Measurements from ENCODE around the gene SLC24A3. TPM values are rescaled to one million over a fixed set of nuclear protein-coding genes. Genes with fewer than 3 reads are reported as not detected.

SLC24A3 gene
- total RNA-seq, 1 donor from 2014 or later: 0.21 TPM

GRCh38 chr20:19433371-19434350, 221.2 kb downstream of the SLC24A3 start:
- no peaks in the 10 kb centered on the region for H3K4me1 Mint-ChIP-seq
- no peaks in the 10 kb centered on the region for H3K36me3 Mint-ChIP-seq
- H3K36me3 ChIP-seq: no peaks in the 10 kb centered on the region
- peaks cover 2% of the 10 kb centered on the region for H3K27me3 Mint-ChIP-seq (ENCODE audit: insufficient read depth, low read depth)
- no peaks in the 10 kb centered on the region for H3K9me3 ChIP-seq (ENCODE audit: low read depth)
- no peak for TF ChIP-seq EZH2phosphoT487 (IDR thresholded peaks at IDR 0.05)
- TF ChIP-seq EZH2 (IDR thresholded peaks at IDR 0.05): no peak
- no peak for TF ChIP-seq CTCF (IDR thresholded peaks at IDR 0.05)
- no peaks in the 10 kb centered on the region for H3F3A ChIP-seq (ENCODE audit: low read depth)
- H3K27ac ChIP-seq: no peak overlapping the region
- H3K79me2 ChIP-seq (ENCODE audit: low read depth): no peaks in the 10 kb centered on the region
- H3K4me1 ChIP-seq: peaks cover 8% of the 10 kb centered on the region
- H4K20me1 ChIP-seq (ENCODE audit: low read depth): no peaks in the 10 kb centered on the region
- H3K27me3 ChIP-seq: no peaks in the 10 kb centered on the region
- no peak overlapping the region for H3K4me3 ChIP-seq
- H3K9me3 Mint-ChIP-seq: no peaks in the 10 kb centered on the region
- H3K4me2 ChIP-seq: no peak overlapping the region
- DNase-seq (ENCODE audit: low spot score): no peak
- H3K27ac Mint-ChIP-seq: no peak overlapping the region
- no peak overlapping the region for H3K9ac ChIP-seq
- H3K4me3 Mint-ChIP-seq: no peak overlapping the region
- H2AFZ ChIP-seq (replicated peaks): no peak overlapping the region

DNA sequence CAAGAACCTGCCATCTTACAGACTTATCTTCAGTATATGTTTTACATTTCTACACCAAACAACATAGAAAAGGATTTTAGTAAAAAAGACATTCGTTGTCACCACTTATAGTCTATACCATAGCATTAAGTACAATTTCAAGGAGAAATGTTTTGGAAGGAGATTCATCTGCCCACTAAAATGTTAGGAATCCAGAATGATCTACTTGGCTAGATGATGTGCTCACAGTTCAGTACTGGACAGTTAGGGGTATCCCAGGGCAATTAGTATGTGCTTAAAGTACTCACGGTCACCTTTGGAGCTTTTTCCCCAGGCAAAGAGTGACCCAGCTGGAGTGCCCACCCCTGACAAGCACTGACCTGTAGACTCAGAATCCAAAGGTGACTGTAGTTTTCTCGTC, 222.9 kb downstream of the SLC24A3 start:
- no peaks in the 10 kb centered on the region for H3K27me3 ChIP-seq
- H3K27me3 Mint-ChIP-seq (ENCODE audit: insufficient read depth, low read depth): peaks cover 2% of the 10 kb centered on the region
- H3K4me2 ChIP-seq: no peak overlapping the region
- no peaks in the 10 kb centered on the region for H3F3A ChIP-seq (ENCODE audit: low read depth)
- no peak for DNase-seq (ENCODE audit: low spot score)
- H3K9me3 ChIP-seq (ENCODE audit: low read depth): no peaks in the 10 kb centered on the region
- H3K9me3 Mint-ChIP-seq: no peaks in the 10 kb centered on the region
- H3K4me3 ChIP-seq: no peak overlapping the region
- H3K79me2 ChIP-seq (ENCODE audit: low read depth): no peaks in the 10 kb centered on the region
- H4K20me1 ChIP-seq (ENCODE audit: low read depth): no peaks in the 10 kb centered on the region
- H3K4me3 Mint-ChIP-seq: no peak overlapping the region
- H3K4me1 Mint-ChIP-seq: no peaks in the 10 kb centered on the region
- no peaks in the 10 kb centered on the region for H3K36me3 Mint-ChIP-seq
- no peak overlapping the region for H3K27ac Mint-ChIP-seq
- no peaks in the 10 kb centered on the region for H3K36me3 ChIP-seq
- no peak for TF ChIP-seq EZH2phosphoT487 (IDR thresholded peaks at IDR 0.05)
- no peak for TF ChIP-seq EZH2 (IDR thresholded peaks at IDR 0.05)
- no peak for TF ChIP-seq CTCF (IDR thresholded peaks at IDR 0.05)
- no peak overlapping the region for H3K27ac ChIP-seq
- H2AFZ ChIP-seq (replicated peaks): no peak overlapping the region
- H3K4me1 ChIP-seq: no peaks in the 10 kb centered on the region
- H3K9ac ChIP-seq: no peak overlapping the region

DNA sequence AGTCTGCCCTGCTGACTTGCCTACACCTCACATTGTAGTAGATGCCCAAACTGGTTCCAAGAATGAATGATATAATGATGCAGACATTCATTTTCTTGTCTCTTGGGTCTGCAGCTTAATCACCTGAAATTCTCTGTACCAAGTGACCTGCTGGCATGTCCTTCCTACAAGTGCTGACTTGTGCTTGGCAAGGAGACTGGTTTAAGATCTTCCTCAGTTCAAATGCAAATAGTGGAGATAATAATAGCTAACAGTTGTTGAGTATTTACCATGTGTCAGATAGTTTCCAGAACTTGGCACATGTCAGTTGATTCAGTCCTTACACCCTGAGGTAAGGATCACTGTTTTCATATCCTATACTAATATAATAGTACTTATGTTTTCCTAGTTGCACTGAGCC, 223.4 kb downstream of the SLC24A3 start:
- H3F3A ChIP-seq (ENCODE audit: low read depth): no peaks in the 10 kb centered on the region
- H3K36me3 ChIP-seq: no peaks in the 10 kb centered on the region
- no peaks in the 10 kb centered on the region for H3K27me3 ChIP-seq
- H3K4me2 ChIP-seq: no peak overlapping the region
- no peak overlapping the region for H3K4me3 ChIP-seq
- no peak overlapping the region for H3K27ac Mint-ChIP-seq
- H3K4me3 Mint-ChIP-seq: no peak overlapping the region
- no peak for TF ChIP-seq CTCF (IDR thresholded peaks at IDR 0.05)
- TF ChIP-seq EZH2 (IDR thresholded peaks at IDR 0.05): no peak
- TF ChIP-seq EZH2phosphoT487 (IDR thresholded peaks at IDR 0.05): no peak
- no peaks in the 10 kb centered on the region for H3K4me1 Mint-ChIP-seq
- no peak for DNase-seq (ENCODE audit: low spot score)
- no peaks in the 10 kb centered on the region for H3K9me3 ChIP-seq (ENCODE audit: low read depth)
- H3K9ac ChIP-seq: no peak overlapping the region
- H2AFZ ChIP-seq (replicated peaks): no peak overlapping the region
- H4K20me1 ChIP-seq (ENCODE audit: low read depth): no peaks in the 10 kb centered on the region
- no peaks in the 10 kb centered on the region for H3K79me2 ChIP-seq (ENCODE audit: low read depth)
- H3K36me3 Mint-ChIP-seq: no peaks in the 10 kb centered on the region
- peaks cover 2% of the 10 kb centered on the region for H3K27me3 Mint-ChIP-seq (ENCODE audit: insufficient read depth, low read depth)
- H3K27ac ChIP-seq: no peak overlapping the region
- H3K9me3 Mint-ChIP-seq: no peaks in the 10 kb centered on the region
- no peaks in the 10 kb centered on the region for H3K4me1 ChIP-seq
